GM12878 (cell line): Measurements from ENCODE around the gene GLS. TPM values are rescaled to one million over a fixed set of nuclear protein-coding genes. Genes with fewer than 3 reads are reported as not detected.

Experiments used
- ASH2L ChIP-seq: fragments of 300-600, 200-600 bp; sonication (generic); IDR thresholded peaks from 2 replicates; pipeline ENCODE4 v1.6.1; 2017; ENCODE audit warnings: low read depth, mild to moderate bottlenecking, borderline replicate concordance
- ATF3 ChIP-seq: IDR thresholded peaks from 2 replicates; pipeline ENCODE4 v1.6.1; 2011; ENCODE audit warnings: low read depth, mild to moderate bottlenecking, low read length, moderate library complexity, borderline replicate concordance; ENCODE audit errors: extremely low read depth
- BMI1 ChIP-seq: fragments of 450-650 bp; IDR thresholded peaks from 2 replicates; pipeline ENCODE4 v1.6.1; 2016; ENCODE audit warnings: mild to moderate bottlenecking, moderate library complexity, borderline replicate concordance
- BRCA1 ChIP-seq: IDR thresholded peaks from 2 replicates; pipeline ENCODE4 v1.6.1; 2011; ENCODE audit warnings: low read depth, low read length, improper control_type of control experiment
- CHD4 ChIP-seq: fragments of 200-600 bp; sonication (generic); IDR thresholded peaks from 2 replicates; pipeline ENCODE4 v1.6.1; 2016; ENCODE audit warnings: mild to moderate bottlenecking
- E4F1 ChIP-seq: fragments of 450-650 bp; IDR thresholded peaks from 2 replicates; pipeline ENCODE4 v1.6.1; 2018; ENCODE audit warnings: borderline replicate concordance, mild to moderate bottlenecking; ENCODE audit not compliant: partially characterized antibody
- EGR1 ChIP-seq, 2 experiments: IDR thresholded peaks; 1 replicate in 1 of 2; 2 replicates in 1 of 2; pipeline ENCODE4 v1.6.1; 2011 to 2012; ENCODE audit warnings: low read depth in 2 of 2, low read length in 2 of 2, borderline replicate concordance in 1 of 2, mild to moderate bottlenecking in 1 of 2, moderate library complexity in 1 of 2
- FOXK2 ChIP-seq: fragments of 450-650 bp; IDR thresholded peaks from 2 replicates; pipeline ENCODE4 v1.6.1; 2017; ENCODE audit warnings: mild to moderate bottlenecking, moderate library complexity
- HDAC2 ChIP-seq: fragments of 200-600 bp; sonication (generic); IDR thresholded peaks from 2 replicates; pipeline ENCODE4 v1.6.1; 2017
- LARP7 ChIP-seq: fragments of 450-650 bp; IDR thresholded peaks from 2 replicates; pipeline ENCODE4 v1.6.1; 2017; ENCODE audit warnings: mild to moderate bottlenecking
- POLR2A ChIP-seq: IDR thresholded peaks from 2 replicates; pipeline ENCODE4 v1.6.1; 2011; ENCODE audit warnings: low read depth, mild to moderate bottlenecking, low read length
- POLR2AphosphoS5 ChIP-seq: IDR thresholded peaks from 2 replicates; pipeline ENCODE4 v1.6.1; 2011; ENCODE audit warnings: mild to moderate bottlenecking, low read length, inconsistent platforms
- RAD51 ChIP-seq: fragments of 450-650 bp; IDR thresholded peaks from 2 replicates; pipeline ENCODE4 v1.6.1; 2016; ENCODE audit warnings: moderate library complexity, mild to moderate bottlenecking, inconsistent platforms
- RELA ChIP-seq: fragments of 450-650 bp; IDR thresholded peaks from 2 replicates; pipeline ENCODE4 v1.8.0; 2014; ENCODE audit warnings: borderline replicate concordance; ENCODE audit not compliant: partially characterized antibody
- RFX5 ChIP-seq: IDR thresholded peaks from 2 replicates; pipeline ENCODE4 v1.6.1; 2011; ENCODE audit warnings: low read depth, low read length, improper control_type of control experiment
- SIN3A ChIP-seq: IDR thresholded peaks from 2 replicates; pipeline ENCODE4 v1.6.1; 2012; ENCODE audit warnings: low read depth, low read length, improper control_type of control experiment
- SMAD1 ChIP-seq: fragments of 450-650 bp; IDR thresholded peaks from 2 replicates; pipeline ENCODE4 v1.6.1; 2018; ENCODE audit warnings: mild to moderate bottlenecking, low read depth; ENCODE audit not compliant: partially characterized antibody
- SMARCA5 ChIP-seq: fragments of 450-650 bp; IDR thresholded peaks from 2 replicates; pipeline ENCODE4 v1.6.1; 2017; ENCODE audit warnings: mild to moderate bottlenecking
- STAT3 ChIP-seq: IDR thresholded peaks from 2 replicates; pipeline ENCODE4 v1.6.1; 2011; ENCODE audit warnings: low read depth, low read length, improper control_type of control experiment
- TAF1 ChIP-seq: IDR thresholded peaks from 2 replicates; pipeline ENCODE4 v1.6.1; 2011; ENCODE audit warnings: mild to moderate bottlenecking, low read depth, low read length, borderline replicate concordance
- ZBTB40 ChIP-seq: fragments of 450-650 bp; IDR thresholded peaks from 2 replicates; pipeline ENCODE4 v1.6.1; 2016; ENCODE audit warnings: mild to moderate bottlenecking, moderate library complexity, borderline replicate concordance
- ZNF274 ChIP-seq: IDR thresholded peaks from one replicate; pipeline ENCODE4 v1.8.0; 2011; ENCODE audit not compliant: insufficient read length, insufficient read depth
- polyA plus RNA-seq, 11 experiments: library from polyadenylated mRNA; depleted of rRNA in 4 of 11; unstranded in 6 of 11; stranded (reverse) in 5 of 11; fragments of >200 nt; fragmentation: Nextera tagmentation in 4 of 11; fragmentation: Illumina TruSeq in 1 of 11; extraction: Ambion mirVana in 4 of 11; extraction: Trizol in 1 of 11; gene quantifications; 1 replicate in 1 of 11; 2 replicates in 10 of 11; pipeline versions ENCODE4 v1.2.1 to v1.2.3, GENCODE V29; 2011 to 2016; ENCODE audit warnings: inconsistent platforms in 2 of 11, missing spikeins in 2 of 11, low read depth in 1 of 11
- total RNA-seq, 4 experiments: library from RNA; depleted of rRNA in 3 of 4; stranded (reverse); fragments of >200 nt in 3 of 4; fragmentation: Illumina TruSeq in 1 of 4; extraction: Trizol in 1 of 4; gene quantifications; 2 replicates each; pipeline versions ENCODE4 v1.2.1 to v1.2.3, GENCODE V29; 2013 to 2021
- TF ChIP-seq, protein P1 (sequence below): IDR thresholded peaks from 2 replicates; pipeline ENCODE4 v1.6.1; 2011; ENCODE audit warnings: borderline replicate concordance, low read depth, mild to moderate bottlenecking, moderate library complexity, low read length; ENCODE audit not compliant: insufficient read depth, poor library complexity, severe bottlenecking
- TF ChIP-seq, protein P2 (sequence below): IDR thresholded peaks from 2 replicates; pipeline ENCODE4 v1.6.1; 2012; ENCODE audit warnings: low read length, inconsistent platforms

The GLS gene
- total and polyA plus RNA-seq, 10 of the 15 experiments (the other 5 are each of a cell fraction or from before 2014, with no cell fraction given), result 15.7 to 145 (median 70.8) TPM

DNA sequence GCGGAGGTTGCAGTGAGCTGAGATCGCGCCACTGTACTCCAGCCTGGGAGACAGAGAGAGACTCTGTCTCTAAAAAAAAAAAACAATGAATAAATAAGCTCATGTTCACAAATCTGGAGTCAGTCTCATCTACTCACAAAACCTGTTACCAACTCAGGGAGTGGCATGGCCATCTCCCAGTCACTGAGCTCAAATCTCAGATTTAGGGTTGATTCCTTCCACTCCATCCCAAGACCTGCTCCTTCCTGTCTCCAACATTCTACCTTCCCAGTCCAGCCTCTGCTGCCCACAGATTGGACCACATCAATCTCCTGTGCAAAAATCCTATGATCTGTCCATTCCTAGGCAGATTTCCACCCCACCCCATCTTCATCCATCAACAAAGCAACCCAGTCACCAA is 131.7 kb downstream of the GLS start (continued):
- TF ChIP-seq ZBTB40, result no peak
- no peak for TF ChIP-seq STAT3
- no peak for TF ChIP-seq RFX5
- no peak for TF ChIP-seq LARP7
- TF ChIP-seq ATF3, result no peak
- TF ChIP-seq E4F1, result no peak
- TF ChIP-seq SMAD1, result no peak
- no peak for TF ChIP-seq RAD51
- no peak for TF ChIP-seq SIN3A
- TF ChIP-seq EGR1 (IDR thresholded peaks at IDR 0.05; ENCODE audit: borderline replicate concordance in 1 of 2, low read depth in 2 of 2, low read length in 2 of 2), result no peak
- no peak for TF ChIP-seq HDAC2
- peak; percentile 77 for TF ChIP-seq POLR2AphosphoS5
- no peak for TF ChIP-seq SMARCA5
- TF ChIP-seq BRCA1, result no peak
- TF ChIP-seq, protein P1, sequence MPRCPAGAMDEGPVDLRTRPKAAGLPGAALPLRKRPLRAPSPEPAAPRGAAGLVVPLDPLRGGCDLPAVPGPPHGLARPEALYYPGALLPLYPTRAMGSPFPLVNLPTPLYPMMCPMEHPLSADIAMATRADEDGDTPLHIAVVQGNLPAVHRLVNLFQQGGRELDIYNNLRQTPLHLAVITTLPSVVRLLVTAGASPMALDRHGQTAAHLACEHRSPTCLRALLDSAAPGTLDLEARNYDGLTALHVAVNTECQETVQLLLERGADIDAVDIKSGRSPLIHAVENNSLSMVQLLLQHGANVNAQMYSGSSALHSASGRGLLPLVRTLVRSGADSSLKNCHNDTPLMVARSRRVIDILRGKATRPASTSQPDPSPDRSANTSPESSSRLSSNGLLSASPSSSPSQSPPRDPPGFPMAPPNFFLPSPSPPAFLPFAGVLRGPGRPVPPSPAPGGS, result no peak
- TF ChIP-seq TAF1, result no peak
- no peak for TF ChIP-seq BMI1
- no peak for TF ChIP-seq ZNF274
- TF ChIP-seq RELA, result no peak
- TF ChIP-seq, protein P2, sequence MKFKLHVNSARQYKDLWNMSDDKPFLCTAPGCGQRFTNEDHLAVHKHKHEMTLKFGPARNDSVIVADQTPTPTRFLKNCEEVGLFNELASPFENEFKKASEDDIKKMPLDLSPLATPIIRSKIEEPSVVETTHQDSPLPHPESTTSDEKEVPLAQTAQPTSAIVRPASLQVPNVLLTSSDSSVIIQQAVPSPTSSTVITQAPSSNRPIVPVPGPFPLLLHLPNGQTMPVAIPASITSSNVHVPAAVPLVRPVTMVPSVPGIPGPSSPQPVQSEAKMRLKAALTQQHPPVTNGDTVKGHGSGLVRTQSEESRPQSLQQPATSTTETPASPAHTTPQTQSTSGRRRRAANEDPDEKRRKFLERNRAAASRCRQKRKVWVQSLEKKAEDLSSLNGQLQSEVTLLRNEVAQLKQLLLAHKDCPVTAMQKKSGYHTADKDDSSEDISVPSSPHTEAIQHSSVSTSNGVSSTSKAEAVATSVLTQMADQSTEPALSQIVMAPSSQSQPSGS, result no peak
- no peak for TF ChIP-seq ASH2L
- no peak for TF ChIP-seq CHD4
- TF ChIP-seq POLR2A, result peak; percentile 71
- no peak for TF ChIP-seq FOXK2
